DMS 273 (cell line): Measurements from ENCODE around the gene AMFR.

Source experiments
- DNase-seq: peaks from one replicate; lab custom pipeline; 2025; ENCODE audit not compliant: unreplicated experiment; lab: John Stamatoyannopoulos, UW

The AMFR gene

GRCh38 chr16:56363181-56363716 lies 62.1 kb downstream of the AMFR start:
- no peak for DNase-seq

DNA sequence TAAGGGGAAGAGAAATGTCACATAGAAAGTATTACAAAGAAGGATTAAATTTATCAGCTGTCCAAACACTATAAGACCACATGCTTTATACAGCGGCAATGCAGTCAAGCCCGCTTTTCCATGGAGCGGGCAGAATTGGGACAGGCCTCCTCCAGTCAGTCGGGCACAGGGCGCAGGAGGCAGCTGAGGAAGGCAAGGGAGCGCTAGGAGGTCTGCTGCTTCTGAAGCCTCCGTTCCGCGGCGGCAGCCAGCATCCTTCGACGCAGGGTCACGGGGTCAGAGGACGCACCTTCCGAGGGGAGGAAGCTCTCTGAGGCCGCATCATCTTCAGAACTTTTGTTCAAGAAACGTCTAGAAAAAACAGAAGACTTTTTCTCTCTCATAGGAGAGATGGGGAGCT lies 62.6 kb downstream of the AMFR start:
- no peak for DNase-seq

DNA sequence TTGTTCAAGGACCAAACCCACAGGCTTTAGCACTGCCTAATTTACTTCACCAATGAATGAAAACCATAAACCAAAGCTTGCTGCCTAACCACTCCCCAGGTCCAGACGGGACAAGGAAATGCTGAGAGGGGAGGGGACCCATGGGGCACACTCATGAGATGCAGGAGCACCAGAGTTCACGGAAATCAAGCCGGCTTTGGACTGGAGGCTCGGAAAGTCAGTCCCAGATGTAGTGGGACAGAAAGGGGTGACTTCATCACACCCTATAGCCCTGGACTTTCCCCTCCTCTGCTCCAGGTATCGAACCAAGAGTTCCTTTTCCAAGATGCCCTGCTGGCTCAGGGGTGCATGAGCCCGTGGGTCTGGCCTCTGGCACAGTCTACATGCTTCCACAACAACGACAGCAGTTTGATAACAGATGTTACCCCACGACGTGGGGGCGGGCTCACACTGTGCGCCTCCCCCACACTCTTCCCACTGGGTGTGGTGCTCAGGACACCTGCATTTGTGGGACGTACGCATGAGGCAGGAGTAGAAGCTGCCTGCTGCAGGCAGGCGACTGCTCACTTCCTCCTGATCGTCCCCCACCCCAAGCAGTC lies 63.2 kb downstream of the AMFR start:
- peak; percentile 27 for DNase-seq

DNA sequence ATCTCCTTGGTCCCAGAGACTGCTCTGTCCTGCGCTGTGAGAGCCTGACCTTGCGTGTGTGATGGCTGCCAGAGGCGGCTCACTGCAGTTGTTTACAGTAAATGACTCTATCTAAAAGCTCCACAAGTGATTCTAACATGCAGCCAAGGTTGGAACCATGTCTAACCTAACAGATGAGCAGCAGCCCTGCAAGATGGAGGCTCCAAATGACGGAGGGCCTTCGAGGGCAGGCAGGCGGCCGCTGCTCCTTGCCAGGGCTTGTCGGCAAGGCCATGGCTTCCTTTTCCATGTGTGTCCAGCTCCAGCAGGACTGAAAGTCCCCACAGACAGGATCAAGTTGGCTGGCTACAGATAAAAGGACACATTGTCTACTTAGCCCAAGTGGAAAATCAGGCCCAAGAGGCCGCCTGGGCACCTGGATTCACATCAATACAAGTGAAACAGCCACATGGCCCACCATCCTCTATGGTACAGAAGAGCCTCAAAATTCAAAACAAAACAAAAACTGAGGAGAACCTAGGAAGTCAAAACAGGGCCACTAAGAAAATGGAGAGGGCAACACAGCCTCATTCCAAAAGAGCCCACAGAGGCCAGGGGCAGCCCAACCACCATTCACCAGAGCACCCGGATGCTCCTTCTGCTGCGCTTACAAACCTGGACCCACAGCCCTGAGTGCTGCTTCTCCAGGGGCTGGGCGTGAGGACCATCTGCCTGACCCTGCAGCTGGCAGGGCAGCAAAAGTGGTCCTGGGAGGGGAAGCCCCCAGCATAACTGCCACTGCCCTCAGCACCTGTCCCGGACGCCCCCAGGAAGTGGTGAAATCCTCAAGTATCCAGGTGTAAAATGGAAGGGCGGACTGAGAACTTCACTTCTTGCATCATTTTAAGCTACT lies 65.0 kb downstream of the AMFR start:
- no peak for DNase-seq

- DNase-seq, result peak; percentile 22
Observed at GRCh38 chr16:56357765-56358322, 67.5 kb downstream of the AMFR start.

GRCh38 chr16:56357241-56357764 lies 68.0 kb downstream of the AMFR start:
- no peak for DNase-seq

DNA sequence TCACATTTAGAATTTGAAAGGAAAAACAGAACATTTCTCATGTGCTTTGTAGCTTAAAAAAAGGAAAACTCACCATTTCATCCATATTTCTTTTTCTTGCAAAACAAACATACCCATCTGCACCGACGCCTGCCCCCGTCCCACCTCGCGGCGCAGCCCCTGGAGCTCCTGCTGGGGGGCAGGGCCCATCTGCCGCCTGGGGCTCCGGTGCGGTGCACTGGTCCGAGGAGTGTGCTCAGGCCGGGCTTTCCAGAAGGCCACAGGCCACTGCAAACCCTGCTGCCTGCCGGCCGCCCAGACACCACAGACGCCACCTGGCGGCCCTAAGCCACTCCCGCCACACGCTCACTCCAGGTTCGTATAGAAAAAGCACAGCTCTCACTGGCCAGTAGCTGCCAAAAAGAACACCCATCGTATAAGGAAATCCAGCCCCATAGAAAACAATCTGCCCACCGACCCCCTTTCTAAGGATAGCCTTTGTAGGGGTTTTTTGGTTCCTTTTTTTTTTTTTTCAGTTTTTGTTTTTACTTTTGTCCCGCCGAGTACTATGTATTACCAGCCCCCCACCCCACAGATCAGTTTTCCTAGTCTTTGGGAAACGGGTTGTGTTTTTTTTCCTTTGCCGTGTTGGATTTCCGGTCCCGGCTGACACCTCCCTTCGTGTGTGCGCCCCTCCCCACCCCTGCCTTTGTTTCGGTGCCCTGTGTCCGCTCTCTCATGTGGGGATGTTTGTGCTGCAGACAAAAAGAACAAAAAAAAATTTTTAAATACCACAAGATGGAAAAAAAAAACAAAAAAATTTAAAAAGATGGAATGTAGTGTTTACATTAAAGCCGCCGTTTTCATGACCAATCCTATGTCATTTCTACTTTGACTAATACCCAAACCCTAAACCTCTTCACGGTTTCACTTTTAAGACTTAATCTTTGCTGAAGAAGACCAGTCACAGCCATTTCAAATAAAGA lies 68.8 kb downstream of the AMFR start:
- DNase-seq, result peak; percentile 85

GRCh38 chr16:56355786-56356275 lies 69.5 kb downstream of the AMFR start:
- DNase-seq, result no peak

DNA sequence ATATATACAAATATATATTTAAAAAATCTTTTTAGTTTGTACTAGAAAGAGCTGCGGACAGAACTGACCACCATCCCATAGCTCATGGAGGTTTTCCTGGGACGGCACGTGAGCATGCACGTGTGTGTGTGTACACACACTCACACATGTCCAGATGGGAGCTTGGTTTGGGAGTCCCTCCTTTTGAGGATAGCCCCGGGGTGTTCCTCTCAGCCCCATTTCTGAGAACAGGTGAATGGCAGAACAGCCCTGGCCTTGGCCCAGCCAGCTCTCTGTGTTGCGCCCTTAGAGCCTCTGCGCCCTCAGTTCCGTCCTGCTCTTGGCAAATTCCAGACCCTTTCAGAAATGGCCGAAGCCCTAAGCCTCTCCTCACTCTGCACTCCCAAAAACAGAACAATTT lies 70.1 kb downstream of the AMFR start:
- no peak for DNase-seq

- no peak for DNase-seq
Observed at GRCh38 chr16:56354746-56355145, 70.6 kb downstream of the AMFR start.

DNA sequence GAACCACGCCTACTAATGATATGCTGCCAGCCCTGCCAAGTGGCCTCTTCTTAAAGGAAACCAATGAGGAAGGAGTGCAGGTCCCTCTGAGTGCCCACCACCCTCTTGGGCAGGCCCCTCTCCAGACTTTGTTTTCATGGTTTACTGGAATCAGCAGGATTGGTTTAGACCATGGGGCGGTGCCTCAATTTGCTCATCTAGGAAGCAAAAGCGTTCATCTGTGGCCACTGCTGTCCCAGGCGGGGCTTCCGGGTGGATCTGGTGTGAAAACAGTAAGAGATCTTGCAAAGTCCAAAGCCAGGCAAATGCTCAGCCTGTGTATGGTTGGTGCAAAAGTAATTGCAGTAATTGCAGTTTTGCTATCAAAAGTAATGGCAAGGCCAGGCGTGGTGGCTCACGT lies 71.3 kb downstream of the AMFR start:
- DNase-seq, result no peak

DNA sequence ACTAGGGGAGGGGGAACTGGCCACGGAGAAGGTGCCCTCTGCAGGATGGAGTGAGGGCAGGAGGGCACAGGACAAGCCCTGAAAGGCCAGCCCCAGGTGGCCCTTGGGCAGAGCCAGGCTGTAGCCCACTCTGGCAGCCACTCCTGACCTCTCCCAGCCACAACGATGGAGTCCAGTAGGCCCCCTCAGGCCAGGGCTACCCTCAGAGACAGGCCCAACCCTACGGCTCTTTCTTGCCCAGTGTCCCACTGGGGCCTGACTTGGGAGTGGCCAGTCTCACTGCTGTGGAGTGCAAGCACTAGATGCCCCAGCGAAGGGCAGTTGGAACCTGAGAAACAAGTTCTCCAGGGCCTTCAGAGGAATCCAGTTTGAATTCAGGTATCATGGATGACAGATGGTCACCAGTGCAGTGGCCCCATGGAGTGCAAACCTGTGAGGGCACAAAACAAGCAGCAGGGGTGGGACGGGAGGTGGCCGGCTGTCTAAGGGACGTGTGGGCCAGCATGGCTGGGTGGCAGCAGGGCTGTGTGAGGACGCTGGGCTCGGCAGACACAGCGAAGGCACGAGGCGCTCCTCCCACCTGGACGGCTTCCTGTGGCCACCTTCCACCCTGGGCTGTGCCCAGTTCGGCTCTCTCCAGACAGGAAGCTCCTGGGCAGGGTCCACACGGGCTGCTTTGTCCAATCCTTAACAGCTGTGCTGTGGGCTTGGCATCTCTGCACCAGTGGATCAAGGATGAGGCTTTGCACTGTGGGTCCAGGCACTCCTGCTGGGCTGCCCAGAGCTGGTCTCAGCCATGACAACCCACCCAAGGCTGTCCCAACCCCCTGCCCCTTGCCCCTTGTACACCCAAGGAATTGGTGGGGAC lies 72.1 kb downstream of the AMFR start:
- peak; percentile 24 for DNase-seq

- DNase-seq, result no peak
Observed at GRCh38 chr16:56352351-56353053, 72.8 kb downstream of the AMFR start.

DNA sequence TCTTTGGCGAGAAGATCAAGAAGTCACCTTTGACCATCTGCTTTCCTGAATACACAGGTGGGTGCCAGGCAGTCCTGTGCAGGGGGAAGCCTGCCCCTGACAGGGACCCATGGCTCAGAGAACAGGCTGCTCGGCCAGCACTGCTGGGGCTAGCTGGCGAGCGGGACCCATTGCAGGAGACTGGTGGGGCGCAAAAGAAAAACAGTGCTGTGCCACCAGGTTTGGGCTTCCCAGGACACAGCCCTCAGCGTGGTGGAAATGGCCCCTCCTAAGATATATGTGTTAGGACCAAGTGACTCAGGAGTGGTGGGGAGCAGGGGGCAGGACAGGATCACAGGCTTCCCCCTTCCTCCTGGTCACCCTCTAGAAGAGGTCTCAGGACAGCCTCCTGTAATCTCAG lies 73.9 kb downstream of the AMFR start:
- DNase-seq, result no peak

GRCh38 chr16:56350491-56351405 lies 74.6 kb downstream of the AMFR start:
- no peak for DNase-seq

- no peak for DNase-seq
Observed at GRCh38 chr16:56349711-56350161, 75.6 kb downstream of the AMFR start.

DNA sequence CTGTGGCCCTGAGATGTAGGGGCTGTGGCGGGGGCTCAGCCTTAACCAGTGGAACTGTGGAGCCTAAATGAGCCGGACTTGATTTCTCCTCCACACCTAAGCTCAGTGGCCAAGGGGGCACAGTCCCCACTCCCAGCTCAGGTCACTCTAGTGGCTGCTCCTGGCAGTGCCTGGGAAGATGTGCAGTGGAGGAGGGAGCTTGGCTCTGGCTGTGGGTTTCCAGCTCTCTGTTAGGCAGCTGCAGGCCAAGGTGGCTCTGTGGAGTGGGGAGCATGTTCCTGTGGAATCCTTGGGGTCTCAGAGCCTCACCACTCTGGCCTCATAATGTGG lies 76.3 kb downstream of the AMFR start:
- no peak for DNase-seq
